HCT116 (cell line): ENCODE data around the gene CDKL4. TPM values are rescaled to one million over a fixed set of nuclear protein-coding genes. Genes with fewer than 3 reads are reported as not detected.

Source experiments
- ATAC-seq: fragments of 200-7000 bp; cut with Tn5 transposase; 2 replicates; pipeline ENCODE4 v1.9.1; 2020; ENCODE audit warnings: mild to moderate bottlenecking, moderate library complexity
- BruUV-seq: library from RNA; stranded (reverse); fragments of 400-500 nt; replicated peaks from 2 replicates; lab custom pipeline; 2021; lab: Mats Ljungman, UMichigan
- CTCF ChIA-PET: fragments of 300-600 bp; sonication (Branson Sonifier 250); formaldehyde crosslinking; loops from one replicate; lab custom pipeline; 2021; ENCODE audit warnings: antibody characterized with exemption; lab: Charles Lee
- POLR2A ChIA-PET: fragments of 300-600, 350-600 bp; sonication (Branson Sonifier 250); formaldehyde crosslinking; loops from one replicate; lab custom pipeline; 2021; ENCODE audit warnings: antibody characterized with exemption; lab: Charles Lee
- RAD21 ChIA-PET, 2 experiments: fragments of 300-600 bp; sonication (Branson Sonifier 250); formaldehyde crosslinking; loops; one replicate each; lab custom pipeline; 2023; ENCODE audit warnings: low total read pairs in 2 of 2; ENCODE audit not compliant: uncharacterized antibody in 2 of 2, unreplicated experiment in 2 of 2, low non-redundant PET in 1 of 2; lab: Charles Lee
- DNase-seq: peaks from one replicate; pipeline ENCODE4 v3.0.0-alpha.2; 2010; ENCODE audit warnings: low read depth, low spot score
- H2AFZ ChIP-seq: fragments of 200-600 bp; shearing (Covaris generic), sonication (generic); 2 replicates; pipeline ENCODE4 v1.6.1; 2017; ENCODE audit warnings: low read depth, mixed run types, mixed read lengths, antibody characterized with exemption, low read length; ENCODE audit not compliant: poor library complexity, severe bottlenecking
- H3K27ac ChIP-seq: 2 replicates; pipeline ENCODE4 v1.5.1; 2012; ENCODE audit warnings: low read depth, low read length
- H3K27me3 ChIP-seq: fragments of 200-600 bp; sonication (generic); 2 replicates; pipeline ENCODE4 v1.6.1; 2016; ENCODE audit warnings: mixed run types, low read length, mixed read lengths; ENCODE audit not compliant: insufficient read depth
- H3K36me3 ChIP-seq, 2 experiments: fragments of 200-500 bp in 1 of 2; fragments of 200-600 bp in 1 of 2; sonication (Bioruptor generic) in 1 of 2; sonication (generic) in 1 of 2; 2 replicates each; pipeline versions ENCODE4 v1.5.1 to v1.6.1; 2014 to 2016; ENCODE audit warnings: low read length in 2 of 2, inconsistent platforms in 1 of 2, mixed read lengths in 1 of 2, mixed run types in 1 of 2; ENCODE audit not compliant: insufficient read depth in 2 of 2, control insufficient read depth in 1 of 2
- H3K4me1 ChIP-seq, 2 experiments: fragments of 200-600 bp in 1 of 2; sonication (generic) in 1 of 2; 2 replicates each; pipeline versions ENCODE4 v1.5.1 to v1.6.1; 2012 to 2017; ENCODE audit warnings: low read length in 2 of 2, inconsistent platforms in 1 of 2, mild to moderate bottlenecking in 1 of 2, mixed read lengths in 1 of 2, mixed run types in 1 of 2, moderate library complexity in 1 of 2; ENCODE audit not compliant: insufficient read depth in 2 of 2, control insufficient read depth in 1 of 2
- H3K4me2 ChIP-seq: fragments of 200-600 bp; sonication (generic); 2 replicates; pipeline ENCODE4 v1.6.1; 2017; ENCODE audit warnings: mixed run types, low read length, mixed read lengths
- H3K4me3 ChIP-seq, 2 experiments: fragments of 200-600 bp in 1 of 2; sonication (generic) in 1 of 2; replicated peaks in 1 of 2; 2 replicates each; pipeline ENCODE4 v1.5.1; 2011 to 2016; ENCODE audit warnings: low read length in 2 of 2, control low read depth in 1 of 2, low read depth in 1 of 2, mild to moderate bottlenecking in 1 of 2, mixed read lengths in 1 of 2, mixed run types in 1 of 2
- H3K79me2 ChIP-seq: fragments of 200-600 bp; sonication (generic); 2 replicates; pipeline ENCODE4 v1.6.1; 2017; ENCODE audit warnings: mild to moderate bottlenecking, mixed run types, low read length, moderate library complexity, mixed read lengths; ENCODE audit not compliant: insufficient read depth
- H3K9ac ChIP-seq: fragments of 200-600 bp; sonication (generic); 2 replicates; pipeline ENCODE4 v1.6.1; 2016; ENCODE audit warnings: low read length, mixed read lengths
- H3K9me2 ChIP-seq: fragments of 200-600 bp; sonication (generic), shearing (Covaris generic); 2 replicates; pipeline ENCODE4 v1.6.1; 2017; ENCODE audit warnings: mixed run types, mild to moderate bottlenecking, moderate library complexity; ENCODE audit not compliant: insufficient read depth
- H3K9me3 ChIP-seq, 2 experiments: fragments of 200-500 bp in 1 of 2; fragments of 200-600 bp in 1 of 2; sonication (Bioruptor generic) in 1 of 2; sonication (generic) in 1 of 2; 2 replicates each; pipeline ENCODE4 v1.6.1; 2014 to 2017; ENCODE audit warnings: low read length in 2 of 2, mixed read lengths in 2 of 2, inconsistent platforms in 1 of 2, low read depth in 1 of 2, mild to moderate bottlenecking in 1 of 2, mixed run types in 1 of 2, moderate library complexity in 1 of 2; ENCODE audit not compliant: control insufficient read depth in 1 of 2, insufficient read depth in 1 of 2
- H4K20me1 ChIP-seq: fragments of 200-600 bp; sonication (generic), shearing (Covaris generic); 2 replicates; pipeline ENCODE4 v1.6.1; 2017; ENCODE audit warnings: mixed run types, mild to moderate bottlenecking, moderate library complexity; ENCODE audit not compliant: insufficient read depth
- ATF3 ChIP-seq: IDR thresholded peaks from 2 replicates; pipeline ENCODE4 v1.6.1; 2012
- CBX3 ChIP-seq: IDR thresholded peaks from 2 replicates; pipeline ENCODE4 v1.6.1; 2012; ENCODE audit warnings: low read depth
- EZH2 ChIP-seq: fragments of 200-600 bp; sonication (generic); IDR thresholded peaks from 2 replicates; pipeline ENCODE4 v1.6.1; 2017; ENCODE audit warnings: antibody characterized with exemption, mixed run types
- EZH2phosphoT487 ChIP-seq: fragments of 200-600 bp; IDR thresholded peaks from 2 replicates; pipeline ENCODE4 v1.6.1; 2018; ENCODE audit warnings: antibody characterized with exemption, borderline replicate concordance
- JUND ChIP-seq: IDR thresholded peaks from 2 replicates; pipeline ENCODE4 v1.6.1; 2012
- MAX ChIP-seq: IDR thresholded peaks from 2 replicates; pipeline ENCODE4 v1.6.1; 2012
- POLR2AphosphoS5 ChIP-seq: IDR thresholded peaks from 2 replicates; pipeline ENCODE4 v1.6.1; 2011; ENCODE audit warnings: mild to moderate bottlenecking, low read depth, low read length, moderate library complexity
- RAD21 ChIP-seq: IDR thresholded peaks from 2 replicates; pipeline ENCODE4 v1.6.1; 2012; ENCODE audit warnings: low read depth, mild to moderate bottlenecking
- SRF ChIP-seq: IDR thresholded peaks from 2 replicates; pipeline ENCODE4 v1.6.1; 2012; ENCODE audit warnings: low read depth
- TCF7L2 ChIP-seq: IDR thresholded peaks from 2 replicates; pipeline ENCODE4 v1.7.0; 2011; ENCODE audit warnings: borderline replicate concordance, inconsistent platforms; ENCODE audit not compliant: insufficient read depth, insufficient read length; ENCODE audit errors: extremely low read depth
- ZBTB33 ChIP-seq: IDR thresholded peaks from 2 replicates; pipeline ENCODE4 v1.6.1; 2011; ENCODE audit warnings: mild to moderate bottlenecking, low read length, moderate library complexity; ENCODE audit not compliant: insufficient replicate concordance; ENCODE audit errors: extremely low read depth
- ZFX ChIP-seq: fragments of 450-650 bp; IDR thresholded peaks from 2 replicates; pipeline ENCODE4 v1.6.1; 2017
- intact Hi-C: fragments of 100-400 bp; cut with micrococcal nuclease; formaldehyde crosslinking; loops from 2 replicates; pipeline ENCODE4 v1.10.0; 2022
- total RNA-seq: library from RNA; stranded (reverse); gene quantifications from one replicate; pipeline ENCODE4 v1.2.1, GENCODE V29; 2021; ENCODE audit not compliant: unreplicated experiment

The CDKL4 gene
- total RNA-seq, 1 experiment from 2014 or later = 0.27 TPM

- TF ChIP-seq RAD21 (no peak), EZH2 (no peak), SRF (no peak), ZBTB33 (no peak), EZH2phosphoT487 (no peak), POLR2AphosphoS5 (no peak), JUND (no peak), TCF7L2 (no peak), MAX (no peak), ATF3 (no peak), ZFX (no peak), CBX3 (no peak)
- TF ChIP-seq, all 23 proteins: peak for 0
- intact Hi-C loops = no loop called here
- DNase-seq (no peak), ATAC-seq (no peak)
- H3K9me2 ChIP-seq = no peaks in the 10 kb centered on the region; the same call in 1 of the 2 replicates
- H3K4me1 ChIP-seq = no peaks in the 10 kb centered on the region
- no peak overlapping the region for H2AFZ ChIP-seq
- BruUV-seq = no TSS peak
- H3K4me2 ChIP-seq = no peak overlapping the region
- H3K27me3 ChIP-seq = no peaks in the 10 kb centered on the region
- no peak overlapping the region for H3K9ac ChIP-seq
- no peak overlapping the region for H3K27ac ChIP-seq
- POLR2A ChIA-PET = no interaction called here
- no peak overlapping the region for H3K4me3 ChIP-seq
- no peaks in the 10 kb centered on the region for H3K79me2 ChIP-seq
- no peaks in the 10 kb centered on the region for H3K9me3 ChIP-seq
- H3K36me3 ChIP-seq = no peaks in the 10 kb centered on the region
- RAD21 ChIA-PET = no interaction called here
- CTCF ChIA-PET = no interaction called here
- no peaks in the 10 kb centered on the region for H4K20me1 ChIP-seq
Measured at GRCh38 chr2:39216346-39217191, 27.2 kb downstream of the CDKL4 start.
